ENCODE data around the gene DENND10.
"Not testable (repeated sequence)": the region's sequence is repeated elsewhere in the genome, so short reads cannot be mapped to it uniquely, and the experiment has no call there.

DENND10 gene

DNA sequence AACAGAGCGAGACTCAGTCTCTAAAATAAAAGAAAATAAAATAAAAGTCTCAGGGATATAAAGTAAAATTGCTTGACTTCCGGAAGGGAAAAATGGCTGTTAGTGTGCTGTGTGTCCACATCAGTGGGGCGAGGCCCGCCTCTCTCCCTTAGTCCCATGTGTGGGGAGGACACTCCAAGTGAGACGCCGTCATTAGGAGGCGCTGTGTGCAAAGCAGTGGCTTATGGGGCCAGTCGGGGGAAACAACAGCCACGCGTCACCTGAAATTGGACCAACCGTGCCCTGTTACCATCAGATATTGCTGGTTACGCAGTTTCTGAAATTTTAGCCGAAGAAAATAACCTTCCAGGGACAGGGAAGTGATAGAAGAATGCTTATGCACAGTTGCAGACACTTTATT, 45.8 kb downstream of the DENND10 start:
- CTCF ChIA-PET: no interaction called here
- no peak for TF ChIP-seq SUZ12 (IDR thresholded peaks at IDR 0.05)
- no peak for TF ChIP-seq BHLHE40 (IDR thresholded peaks at IDR 0.05; ENCODE audit: borderline replicate concordance)
- no peak for TF ChIP-seq NFRKB (IDR thresholded peaks at IDR 0.05)
- no peak for TF ChIP-seq FOXA1 (IDR thresholded peaks at IDR 0.05)
- no peak for TF ChIP-seq SP1 (IDR thresholded peaks at IDR 0.05)
- TF ChIP-seq ZNF384 (IDR thresholded peaks at IDR 0.05): no peak
- TF ChIP-seq ELF4 (IDR thresholded peaks at IDR 0.05): no peak
- TF ChIP-seq, protein P1, sequence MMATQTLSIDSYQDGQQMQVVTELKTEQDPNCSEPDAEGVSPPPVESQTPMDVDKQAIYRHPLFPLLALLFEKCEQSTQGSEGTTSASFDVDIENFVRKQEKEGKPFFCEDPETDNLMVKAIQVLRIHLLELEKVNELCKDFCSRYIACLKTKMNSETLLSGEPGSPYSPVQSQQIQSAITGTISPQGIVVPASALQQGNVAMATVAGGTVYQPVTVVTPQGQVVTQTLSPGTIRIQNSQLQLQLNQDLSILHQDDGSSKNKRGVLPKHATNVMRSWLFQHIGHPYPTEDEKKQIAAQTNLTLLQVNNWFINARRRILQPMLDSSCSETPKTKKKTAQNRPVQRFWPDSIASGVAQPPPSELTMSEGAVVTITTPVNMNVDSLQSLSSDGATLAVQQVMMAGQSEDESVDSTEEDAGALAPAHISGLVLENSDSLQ (IDR thresholded peaks at IDR 0.05): no peak
- TF ChIP-seq CTBP1 (IDR thresholded peaks at IDR 0.05; ENCODE audit: borderline replicate concordance): no peak
- TF ChIP-seq HDGF (IDR thresholded peaks at IDR 0.05; ENCODE audit: borderline replicate concordance): no peak
- TF ChIP-seq FOXM1 (IDR thresholded peaks at IDR 0.05; ENCODE audit: borderline replicate concordance): no peak
- no peak for TF ChIP-seq L3MBTL2 (conservative IDR thresholded peaks at IDR 0.05)
- no peak for TF ChIP-seq LEF1 (IDR thresholded peaks at IDR 0.05; ENCODE audit: borderline replicate concordance)
- TF ChIP-seq TARDBP (IDR thresholded peaks at IDR 0.05): no peak
- TF ChIP-seq ARNT (IDR thresholded peaks at IDR 0.05): no peak
- no peak for TF ChIP-seq FOXK2 (IDR thresholded peaks at IDR 0.05)
- peak; percentile 48 for DNase-seq (ENCODE audit: extremely low spot score)
- POLR2A ChIA-PET: no interaction called here

DNA sequence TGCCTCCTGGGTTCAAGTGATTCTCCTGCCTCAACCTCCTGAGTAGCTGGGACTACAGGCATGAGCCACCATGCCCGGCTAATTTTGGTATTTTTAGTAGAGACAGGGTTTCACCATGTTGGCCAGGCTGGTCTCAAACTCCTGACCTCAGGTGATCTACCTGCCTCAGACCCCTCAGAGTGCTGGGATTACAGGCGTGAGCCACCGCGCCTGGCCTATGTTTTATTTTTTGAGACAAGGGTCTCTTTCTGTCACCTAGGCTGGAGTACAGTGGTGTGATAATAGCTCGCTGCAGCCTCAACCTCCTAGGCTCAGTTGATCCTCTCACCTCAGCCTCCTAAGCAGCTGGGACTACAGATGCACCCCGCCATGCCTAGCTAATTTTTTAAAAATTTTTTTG, 47.7 kb downstream of the DENND10 start:
- POLR2A ChIA-PET; DNase-seq (ENCODE audit: extremely low spot score); CTCF ChIA-PET: not testable (repeated sequence)

DNA sequence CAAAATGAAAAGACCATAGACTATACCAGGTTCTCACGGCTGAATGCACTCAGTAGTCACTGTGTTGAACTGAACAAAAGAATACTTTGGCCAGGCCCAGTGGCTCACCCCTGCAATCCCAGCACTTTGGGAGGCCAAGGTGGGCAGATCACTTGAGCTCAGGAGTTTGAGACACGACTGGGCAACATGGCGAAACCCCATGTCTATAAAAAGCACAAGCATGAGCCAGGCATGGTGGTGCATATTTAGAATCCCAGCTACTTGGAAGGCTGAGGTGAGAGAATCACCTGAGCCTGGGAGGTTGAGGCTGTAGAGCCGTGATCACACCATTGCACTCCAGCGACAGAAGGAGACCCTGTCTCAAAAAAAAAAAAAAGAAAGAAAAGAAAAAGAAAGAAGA, 49.1 kb downstream of the DENND10 start:
- TF ChIP-seq FOXM1 (IDR thresholded peaks at IDR 0.05; ENCODE audit: borderline replicate concordance) (no peak), SP1 (IDR thresholded peaks at IDR 0.05) (no peak), CTBP1 (IDR thresholded peaks at IDR 0.05; ENCODE audit: borderline replicate concordance) (no peak), ZNF384 (IDR thresholded peaks at IDR 0.05) (no peak), FOXK2 (IDR thresholded peaks at IDR 0.05) (no peak), BHLHE40 (IDR thresholded peaks at IDR 0.05; ENCODE audit: borderline replicate concordance) (no peak), L3MBTL2 (conservative IDR thresholded peaks at IDR 0.05) (no peak), TARDBP (IDR thresholded peaks at IDR 0.05) (no peak)
- no peak for DNase-seq (ENCODE audit: extremely low spot score)
- ChIA-PET CTCF (no interaction called here), POLR2A (interaction anchor here (0.7 to 1.8 kb wide), 2 partner anchors 11 to 12 kb away, joined by 3 to 6 read pairs; partner anchors contain the start of gene SFXN4)

DNA sequence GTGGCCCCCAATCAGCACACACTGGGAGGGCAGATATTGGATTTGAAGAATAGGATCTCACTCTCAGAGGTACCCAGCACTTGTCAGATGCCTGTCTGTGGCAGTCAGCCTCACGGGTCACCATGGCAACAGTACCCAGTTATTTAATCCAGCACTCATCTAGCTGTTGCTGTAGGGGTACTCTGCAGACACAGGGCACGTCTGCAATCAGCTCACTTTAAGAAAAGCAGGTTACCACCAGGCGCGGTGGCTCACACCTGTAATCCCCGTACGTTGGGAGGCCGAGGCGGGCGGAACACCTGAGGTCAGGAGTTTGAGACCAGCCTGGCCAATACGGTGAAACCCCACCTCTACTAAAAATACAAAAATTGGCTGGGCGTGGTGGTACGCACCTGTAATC, 49.7 kb downstream of the DENND10 start:
- TF ChIP-seq ARNT (IDR thresholded peaks at IDR 0.05): no peak
- no peak for TF ChIP-seq BHLHE40 (IDR thresholded peaks at IDR 0.05; ENCODE audit: borderline replicate concordance)
- TF ChIP-seq CTBP1 (IDR thresholded peaks at IDR 0.05; ENCODE audit: borderline replicate concordance): no peak
- no peak for TF ChIP-seq FOXA1 (IDR thresholded peaks at IDR 0.05)
- TF ChIP-seq FOXK2 (IDR thresholded peaks at IDR 0.05): no peak
- TF ChIP-seq L3MBTL2 (conservative IDR thresholded peaks at IDR 0.05): no peak
- TF ChIP-seq FOXM1 (IDR thresholded peaks at IDR 0.05; ENCODE audit: borderline replicate concordance): no peak
- TF ChIP-seq TARDBP (IDR thresholded peaks at IDR 0.05): no peak
- TF ChIP-seq LEF1 (IDR thresholded peaks at IDR 0.05; ENCODE audit: borderline replicate concordance): no peak
- no peak for TF ChIP-seq SP1 (IDR thresholded peaks at IDR 0.05)
- TF ChIP-seq SUZ12 (IDR thresholded peaks at IDR 0.05): no peak
- TF ChIP-seq, protein P1 (IDR thresholded peaks at IDR 0.05): no peak
- no peak for TF ChIP-seq ELF4 (IDR thresholded peaks at IDR 0.05)
- DNase-seq (ENCODE audit: extremely low spot score): no peak
- ChIA-PET POLR2A (interaction anchor here (1.8 kb wide), 1 partner anchor 10 kb away, joined by 6 read pairs; no protein-coding TSS in a partner anchor), CTCF (no interaction called here)

DNA sequence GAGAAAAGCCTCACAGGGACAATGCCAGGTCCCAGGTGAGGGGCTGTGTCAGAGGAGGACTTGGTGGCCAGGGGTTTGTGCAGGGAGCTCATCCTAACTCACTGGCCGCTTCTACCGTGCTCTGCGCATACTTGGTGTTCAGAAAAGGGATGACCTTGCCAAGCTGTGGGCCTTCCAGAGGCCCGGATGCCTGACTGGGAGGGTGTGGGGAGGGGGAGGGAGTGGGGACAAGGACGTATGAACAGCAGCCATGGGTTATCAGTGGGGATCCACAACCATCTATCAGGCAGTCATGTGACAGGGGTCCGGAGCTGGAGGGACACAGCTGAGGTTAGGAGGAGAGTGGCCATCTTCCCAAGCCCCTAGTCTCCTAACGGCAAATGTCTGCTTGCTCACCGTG, 55.4 kb downstream of the DENND10 start:
- DNase-seq (ENCODE audit: extremely low spot score): no peak
- ChIA-PET CTCF (no interaction called here), POLR2A (interaction anchor here (0.7 kb wide), 1 partner anchor 289 kb away, joined by 3 read pairs; no protein-coding TSS in a partner anchor)
- TF ChIP-seq ELF4 (IDR thresholded peaks at IDR 0.05) (no peak), SP1 (IDR thresholded peaks at IDR 0.05) (no peak), SUZ12 (IDR thresholded peaks at IDR 0.05) (no peak), L3MBTL2 (conservative IDR thresholded peaks at IDR 0.05) (no peak), ZNF384 (IDR thresholded peaks at IDR 0.05) (no peak), FOXM1 (IDR thresholded peaks at IDR 0.05; ENCODE audit: borderline replicate concordance) (no peak), LEF1 (IDR thresholded peaks at IDR 0.05; ENCODE audit: borderline replicate concordance) (no peak)

DNA sequence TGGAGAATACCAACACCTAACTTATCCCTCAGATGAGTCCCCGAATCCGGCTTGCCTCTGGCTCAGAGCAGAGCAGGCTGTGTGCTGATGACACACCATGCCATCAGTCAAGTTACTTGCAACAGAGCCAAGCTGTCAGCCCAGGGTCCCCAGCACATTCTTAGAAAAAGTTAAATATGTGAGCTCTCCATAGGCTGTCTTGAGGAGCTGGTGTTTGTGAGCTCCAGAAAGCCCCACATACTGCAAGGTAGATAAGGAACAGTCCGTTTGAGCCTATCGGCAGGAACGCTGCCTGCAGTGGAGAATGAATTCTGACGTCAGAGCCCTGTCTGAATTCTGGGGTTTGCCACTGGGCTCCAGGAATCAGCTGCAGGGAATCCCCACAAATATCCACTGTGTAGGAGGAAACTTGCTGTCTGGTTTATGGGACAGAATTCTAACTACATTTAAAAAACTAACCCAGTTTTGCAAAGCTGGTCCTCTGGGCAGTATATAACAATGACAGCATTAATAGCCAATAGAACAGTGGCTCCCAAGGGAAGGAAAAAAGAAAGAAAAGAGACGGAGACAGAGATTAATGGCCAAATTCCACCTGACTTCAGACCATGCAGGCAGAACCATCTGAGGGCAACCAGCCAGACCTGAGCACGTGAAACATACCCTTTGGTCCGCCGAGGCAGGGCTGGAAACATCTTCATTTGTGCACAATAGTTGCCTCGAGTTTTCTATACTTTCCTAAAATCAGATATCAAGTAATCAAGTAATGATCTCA, 58.0 kb downstream of the DENND10 start:
- ChIA-PET CTCF (interaction anchor here (0.6 kb wide), 1 partner anchor 37 kb away, joined by 3 read pairs; no protein-coding TSS in a partner anchor), POLR2A (interaction anchor here (1.2 kb wide), 1 partner anchor 10 kb away, joined by 5 read pairs; no protein-coding TSS in a partner anchor)
- DNase-seq (ENCODE audit: extremely low spot score): no peak
- TF ChIP-seq BHLHE40 (IDR thresholded peaks at IDR 0.05; ENCODE audit: borderline replicate concordance) (no peak), L3MBTL2 (conservative IDR thresholded peaks at IDR 0.05) (no peak)

DNA sequence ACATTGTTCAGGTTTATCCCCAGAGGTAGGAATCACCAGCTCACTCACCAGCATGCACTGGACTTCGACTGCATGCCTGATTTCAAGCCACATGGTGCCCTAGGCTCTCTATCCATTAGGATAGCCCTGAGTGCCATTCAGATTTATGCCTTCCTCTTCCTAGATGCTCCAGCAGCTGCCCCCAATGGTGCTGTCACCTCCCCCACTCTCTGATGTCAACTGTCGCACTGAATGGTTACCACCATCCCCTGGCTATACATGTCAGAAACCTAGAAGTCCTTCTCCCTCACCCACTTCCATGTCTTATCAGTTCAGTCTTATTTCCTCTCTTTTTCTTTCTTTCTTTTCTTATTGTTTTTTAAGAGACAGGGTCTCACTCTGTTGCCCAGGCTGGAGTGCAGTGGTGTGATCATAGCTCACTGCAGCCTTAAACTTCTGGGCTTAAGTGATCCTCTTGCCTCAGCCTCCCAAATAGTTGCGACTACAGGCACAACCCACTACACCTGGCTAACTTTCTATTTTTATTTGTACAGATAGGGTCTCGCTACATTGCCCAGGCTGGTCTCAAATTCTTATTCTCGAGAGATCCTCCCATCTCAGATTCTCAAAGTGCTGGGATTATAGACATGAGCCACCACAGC, 58.7 kb downstream of the DENND10 start:
- ChIA-PET POLR2A (no interaction called here), CTCF (no interaction called here)

More for the DNA sequence above, 58.7 kb downstream of the DENND10 start:
- no peak for DNase-seq (ENCODE audit: extremely low spot score)
- TF ChIP-seq ARNT (IDR thresholded peaks at IDR 0.05) (no peak), L3MBTL2 (conservative IDR thresholded peaks at IDR 0.05) (no peak), TARDBP (IDR thresholded peaks at IDR 0.05) (no peak), NFRKB (IDR thresholded peaks at IDR 0.05) (no peak), FOXK2 (IDR thresholded peaks at IDR 0.05) (no peak), BHLHE40 (IDR thresholded peaks at IDR 0.05; ENCODE audit: borderline replicate concordance) (no peak), SUZ12 (IDR thresholded peaks at IDR 0.05) (no peak), ZNF384 (IDR thresholded peaks at IDR 0.05) (no peak), LEF1 (IDR thresholded peaks at IDR 0.05; ENCODE audit: borderline replicate concordance) (no peak), CTBP1 (IDR thresholded peaks at IDR 0.05; ENCODE audit: borderline replicate concordance) (no peak), SP1 (IDR thresholded peaks at IDR 0.05) (no peak), ELF4 (IDR thresholded peaks at IDR 0.05) (no peak)
- TF ChIP-seq, protein P1 (IDR thresholded peaks at IDR 0.05): no peak

All from HEK293T (cell line).